Uterus (tissue), 4 donors: Measurements from ENCODE around the gene MAPRE3. TPM values are rescaled to one million over a fixed set of nuclear protein-coding genes. Genes with fewer than 3 reads are reported as not detected.

ENCODE experiments used
- DNase-seq, 2 donors: peaks; one replicate each; pipeline ENCODE4 v3.0.0-alpha.2; 2019 to 2020
- H3K27ac ChIP-seq, 2 donors: fragments of 200-600 bp; sonication (generic); 1 replicate in 1 of 2; 2 replicates in 1 of 2; pipeline ENCODE4 v1.5.1; 2016 to 2018
- H3K27me3 ChIP-seq, 2 donors: fragments of 200-600 bp; sonication (generic); one replicate each; pipeline ENCODE4 v1.5.1; 2018 to 2019; ENCODE audit warnings: control low read depth in 1 of 2
- H3K36me3 ChIP-seq, 2 donors: fragments of 200-600 bp; sonication (generic); one replicate each; pipeline ENCODE4 v1.5.1; 2019; ENCODE audit warnings: control low read depth in 1 of 2
- H3K4me1 ChIP-seq, 2 donors: fragments of 200-600 bp; sonication (generic); one replicate each; pipeline ENCODE4 v1.5.1; 2018 to 2019; ENCODE audit warnings: control low read depth in 1 of 2
- H3K4me3 ChIP-seq, 2 donors: fragments of 200-600 bp; sonication (generic); 1 replicate in 1 of 2; 2 replicates in 1 of 2; pipeline ENCODE4 v1.5.1; 2018 to 2019; ENCODE audit warnings: mild to moderate bottlenecking in 1 of 2
- H3K9me3 ChIP-seq, 2 donors: fragments of 200-600 bp; sonication (generic); one replicate each; pipeline ENCODE4 v1.5.1; 2019; ENCODE audit warnings: control low read depth in 1 of 2
- POLR2A ChIP-seq, 2 donors: fragments of 450-650 bp; IDR thresholded peaks; one replicate each; pipeline ENCODE4 v1.6.1; 2016; ENCODE audit warnings: antibody characterized with exemption in 2 of 2, mild to moderate bottlenecking in 1 of 2, moderate library complexity in 1 of 2
- intact Hi-C: fragments of 100-400 bp; cut with DNase I; formaldehyde crosslinking; loops from one replicate; pipeline ENCODE4 v1.15.1; 2023; ENCODE audit warnings: low total_unique reads
- total RNA-seq, 4 donors: library from RNA; depleted of rRNA in 3 of 4; stranded (reverse); fragments of >200 nt in 3 of 4; gene quantifications; one replicate each; pipeline versions ENCODE4 v1.1.0 to v1.2.4, GENCODE V29; 2014 to 2023
- TF ChIP-seq, protein P1 (sequence below), 4 experiments: fragments of 200-600 bp in 2 of 4; fragments of 450-650 bp in 2 of 4; sonication (generic) in 2 of 4; IDR thresholded peaks; one replicate each; pipeline ENCODE4 v1.5.1; 2016 to 2019; ENCODE audit warnings: antibody characterized with exemption in 4 of 4, mild to moderate bottlenecking in 2 of 4, moderate library complexity in 1 of 4
- donor health status: DM: yes; HTN: yes; CAD: no.

Gene MAPRE3
- total RNA-seq, 4 donors from 2014 or later = 2.9 to 49.6 (median 4.9) TPM

DNA sequence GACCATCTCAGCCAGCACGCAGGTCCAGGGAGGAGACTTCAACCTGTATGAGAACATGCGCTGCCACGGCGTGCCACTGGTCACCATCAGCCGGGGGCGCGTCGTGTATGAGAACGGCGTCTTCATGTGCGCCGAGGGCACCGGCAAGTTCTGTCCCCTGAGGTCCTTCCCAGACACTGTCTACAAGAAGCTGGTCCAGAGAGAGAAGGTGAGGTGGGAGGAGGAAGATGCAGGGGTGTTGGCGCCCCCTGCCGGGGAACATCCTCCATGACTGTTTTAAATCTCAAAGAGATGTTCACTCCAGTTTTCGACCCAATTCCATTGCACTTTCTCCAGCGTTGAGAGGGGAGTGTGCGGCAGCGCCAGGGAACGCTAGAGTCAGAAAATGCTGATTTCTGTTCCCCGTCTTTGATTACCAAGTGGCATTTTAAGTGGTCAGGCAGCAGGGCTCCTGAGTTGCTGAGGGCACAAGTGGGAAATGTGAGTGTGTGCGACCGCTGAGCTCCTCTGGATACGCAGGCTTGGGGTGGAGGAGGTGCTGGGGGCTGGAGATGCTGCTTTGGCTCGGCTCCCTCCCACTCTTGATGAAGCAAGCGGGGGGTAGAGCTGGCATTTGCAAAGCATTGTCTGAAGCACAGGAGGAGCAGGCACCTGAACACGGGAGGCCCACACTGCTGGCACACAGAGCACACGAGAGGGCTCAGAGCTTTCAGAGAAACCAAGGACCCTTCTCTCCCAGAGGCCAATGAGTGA, 27.7 kb upstream of the MAPRE3 start:
- no peak for TF ChIP-seq POLR2A (IDR thresholded peaks at IDR 0.05)
- TF ChIP-seq, protein P1, sequence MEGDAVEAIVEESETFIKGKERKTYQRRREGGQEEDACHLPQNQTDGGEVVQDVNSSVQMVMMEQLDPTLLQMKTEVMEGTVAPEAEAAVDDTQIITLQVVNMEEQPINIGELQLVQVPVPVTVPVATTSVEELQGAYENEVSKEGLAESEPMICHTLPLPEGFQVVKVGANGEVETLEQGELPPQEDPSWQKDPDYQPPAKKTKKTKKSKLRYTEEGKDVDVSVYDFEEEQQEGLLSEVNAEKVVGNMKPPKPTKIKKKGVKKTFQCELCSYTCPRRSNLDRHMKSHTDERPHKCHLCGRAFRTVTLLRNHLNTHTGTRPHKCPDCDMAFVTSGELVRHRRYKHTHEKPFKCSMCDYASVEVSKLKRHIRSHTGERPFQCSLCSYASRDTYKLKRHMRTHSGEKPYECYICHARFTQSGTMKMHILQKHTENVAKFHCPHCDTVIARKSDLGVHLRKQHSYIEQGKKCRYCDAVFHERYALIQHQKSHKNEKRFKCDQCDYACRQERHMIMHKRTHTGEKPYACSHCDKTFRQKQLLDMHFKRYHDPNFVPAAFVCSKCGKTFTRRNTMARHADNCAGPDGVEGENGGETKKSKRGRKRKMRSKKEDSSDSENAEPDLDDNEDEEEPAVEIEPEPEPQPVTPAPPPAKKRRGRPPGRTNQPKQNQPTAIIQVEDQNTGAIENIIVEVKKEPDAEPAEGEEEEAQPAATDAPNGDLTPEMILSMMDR (IDR thresholded peaks at IDR 0.05) = peak; percentile 51 to 63 (median 53)
- Histone ChIP-seq H3K36me3 (no peaks in the 10 kb centered on the region), H3K27me3 (no peaks in the 10 kb centered on the region), H3K4me1 (no peaks in the 10 kb centered on the region), H3K27ac (no peak overlapping the region), H3K9me3 (no peaks in the 10 kb centered on the region), H3K4me3 (no peak overlapping the region)
- intact Hi-C loops = loop anchor here (5.0 kb wide), 1 partner anchor 95 kb away; the partner anchor contains the start of gene DPYSL5
- DNase-seq = peak; percentile 45 to 57

DNA sequence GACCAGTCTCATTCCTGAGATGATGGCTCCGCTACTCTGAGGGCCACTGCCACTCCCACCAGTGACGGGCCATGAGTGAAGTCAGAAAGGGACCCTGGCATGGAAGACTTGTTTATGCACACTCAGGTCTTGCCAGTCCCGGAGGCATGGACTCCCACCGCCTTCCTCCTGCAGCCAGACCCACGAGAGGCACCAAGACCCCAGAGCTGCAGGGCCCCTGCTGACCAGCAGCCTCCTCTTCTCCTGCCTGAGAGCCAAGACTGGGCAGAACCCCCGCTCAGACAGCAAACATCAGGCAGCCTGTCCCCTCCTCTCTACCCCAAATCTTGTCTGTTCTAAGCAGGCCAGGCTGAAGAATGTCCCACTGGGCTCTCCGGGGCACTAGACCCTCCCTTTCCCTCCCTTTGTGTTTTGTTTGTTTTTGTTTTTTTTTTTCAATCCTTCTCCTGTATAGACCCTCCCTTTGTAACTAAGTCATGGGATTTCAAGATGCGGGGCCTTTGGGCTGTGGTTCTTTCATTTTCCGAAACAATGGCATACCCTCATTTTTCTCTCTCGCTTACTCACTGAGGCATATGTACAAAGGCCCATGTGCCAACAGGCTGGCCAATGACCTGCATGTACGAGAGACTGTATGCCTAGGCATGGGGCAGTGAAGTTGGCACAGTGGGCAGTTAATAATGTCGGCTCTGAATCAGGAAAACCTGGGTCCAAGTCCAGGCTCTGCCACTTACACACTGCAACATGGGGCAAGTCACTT, 24.3 kb upstream of the MAPRE3 start:
- H3K36me3 ChIP-seq = no peaks in the 10 kb centered on the region
- no peaks in the 10 kb centered on the region for H3K4me1 ChIP-seq
- H3K9me3 ChIP-seq = no peaks in the 10 kb centered on the region
- intact Hi-C loops = no loop called here
- no peak overlapping the region for H3K4me3 ChIP-seq
- TF ChIP-seq, protein P1 (IDR thresholded peaks at IDR 0.05) = no peak
- TF ChIP-seq POLR2A (IDR thresholded peaks at IDR 0.05) = no peak
- H3K27ac ChIP-seq = no peak overlapping the region
- H3K27me3 ChIP-seq = no peaks in the 10 kb centered on the region
- DNase-seq = no peak

DNA sequence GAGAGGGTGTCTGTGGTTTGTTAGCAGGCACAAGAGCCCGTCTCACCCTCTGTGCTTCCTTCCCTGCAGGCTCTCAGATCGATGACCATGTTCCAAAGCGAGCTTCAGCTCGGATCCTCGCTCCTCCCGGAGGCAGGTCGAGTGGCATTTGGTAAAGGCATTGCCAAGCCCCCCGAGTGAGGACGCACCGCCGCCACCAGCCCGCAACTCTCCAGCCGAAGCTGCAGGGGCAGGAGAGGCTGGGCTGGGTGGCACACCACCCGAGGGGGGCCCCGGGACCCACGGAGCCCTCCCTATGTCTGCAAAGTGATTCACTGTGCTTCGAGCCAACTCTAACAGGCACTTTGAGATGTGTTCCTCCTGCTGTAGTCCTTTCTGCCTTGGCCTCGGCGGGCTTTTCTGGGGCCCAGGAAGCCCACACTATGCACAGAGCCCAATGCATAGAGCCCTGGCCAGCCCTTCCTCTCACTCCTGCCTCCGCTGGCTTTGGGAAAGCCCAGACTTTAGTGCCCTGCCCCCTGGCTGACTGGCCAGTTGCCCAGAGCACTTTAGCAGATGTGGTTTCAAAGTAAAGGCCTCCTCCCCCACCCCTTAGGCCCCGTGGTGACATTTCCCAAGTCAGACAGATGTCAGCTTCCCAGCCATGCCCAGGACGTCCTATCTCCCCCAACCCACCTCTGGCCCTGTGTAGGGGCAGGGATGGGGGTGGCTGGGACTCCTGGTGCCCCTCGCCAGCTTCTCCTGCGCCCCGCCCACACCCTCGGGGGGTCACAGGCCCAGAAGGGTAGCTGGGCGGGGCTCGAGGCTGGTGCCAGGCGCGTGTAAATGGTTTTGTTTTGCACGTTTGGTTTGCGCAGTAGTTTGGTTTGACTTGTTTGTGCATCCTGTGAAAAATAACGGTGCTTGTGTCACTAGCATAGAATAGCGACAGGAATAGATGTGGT, 23.3 kb upstream of the MAPRE3 start:
- no peaks in the 10 kb centered on the region for H3K9me3 ChIP-seq
- no peak for TF ChIP-seq POLR2A (IDR thresholded peaks at IDR 0.05)
- TF ChIP-seq, protein P1 (IDR thresholded peaks at IDR 0.05) = no peak
- H3K4me1 ChIP-seq = no peaks in the 10 kb centered on the region
- H3K36me3 ChIP-seq = no peaks in the 10 kb centered on the region
- no peak for DNase-seq
- intact Hi-C loops = no loop called here
- H3K4me3 ChIP-seq = no peak overlapping the region
- no peak overlapping the region for H3K27ac ChIP-seq
- no peaks in the 10 kb centered on the region for H3K27me3 ChIP-seq

DNA sequence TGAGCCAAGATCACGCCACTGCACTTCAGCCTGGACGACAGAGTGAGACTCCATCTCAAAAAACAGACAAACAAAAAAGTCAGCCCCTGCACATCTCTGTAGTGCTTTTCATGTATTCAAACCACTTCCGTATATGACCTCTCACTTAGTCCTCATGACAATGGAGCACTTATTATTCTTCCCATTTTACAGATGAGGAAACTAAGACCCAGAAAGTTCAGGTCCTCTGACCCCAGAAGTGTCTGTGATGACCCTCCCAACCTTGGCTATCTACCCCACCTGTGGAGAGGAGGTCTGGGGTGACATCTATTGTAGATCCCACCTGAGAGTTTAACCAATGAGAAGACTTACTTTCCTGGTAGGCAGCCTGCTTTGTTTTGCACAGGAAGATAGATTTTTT, 21.6 kb upstream of the MAPRE3 start:
- no peak overlapping the region for H3K4me3 ChIP-seq
- H3K4me1 ChIP-seq = no peaks in the 10 kb centered on the region
- no peak overlapping the region for H3K27ac ChIP-seq
- DNase-seq = no peak
- no peaks in the 10 kb centered on the region for H3K36me3 ChIP-seq
- intact Hi-C loops = no loop called here
- H3K9me3 ChIP-seq = no peaks in the 10 kb centered on the region
- H3K27me3 ChIP-seq = no peaks in the 10 kb centered on the region
- no peak for TF ChIP-seq POLR2A (IDR thresholded peaks at IDR 0.05)
- TF ChIP-seq, protein P1 (IDR thresholded peaks at IDR 0.05) = no peak
